Testis (tissue), 3 donors: ENCODE results near the gene PTCH1. TPM values are rescaled to one million over a fixed set of nuclear protein-coding genes. Genes with fewer than 3 reads are reported as not detected.

Experiments
- DNase-seq: peaks from one replicate; pipeline ENCODE4 v3.0.0-alpha.2; 2019
- H3K27ac ChIP-seq, 2 donors: fragments of 200-600 bp; sonication (generic); one replicate each; pipeline ENCODE4 v1.5.1; 2019
- H3K27me3 ChIP-seq: fragments of 200-600 bp; sonication (generic); one replicate; pipeline ENCODE4 v1.5.1; 2019
- H3K36me3 ChIP-seq: fragments of 200-600 bp; sonication (generic); one replicate; pipeline ENCODE4 v1.5.1; 2017; ENCODE audit warnings: low read depth; ENCODE audit errors: missing control alignments
- H3K4me1 ChIP-seq: fragments of 200-600 bp; sonication (generic); one replicate; pipeline ENCODE4 v1.5.1; 2019
- H3K4me3 ChIP-seq, 2 donors: fragments of 200-600 bp; sonication (generic); one replicate each; pipeline ENCODE4 v1.5.1; 2017 to 2019
- H3K9me3 ChIP-seq: fragments of 200-600 bp; sonication (generic); one replicate; pipeline ENCODE4 v1.5.1; 2017
- POLR2A ChIP-seq: fragments of 450-650 bp; IDR thresholded peaks from one replicate; pipeline ENCODE4 v1.6.1; 2017; ENCODE audit warnings: antibody characterized with exemption, mild to moderate bottlenecking, moderate library complexity
- WGBS, 2 donors: methylation state at CpG; one replicate each; pipeline ENCODE4 v1.1.5; 2018; 5-methylcytosine and 5-hydroxymethylcytosine counted together
- intact Hi-C: fragments of 100-400 bp; cut with DNase I; formaldehyde crosslinking; loops from one replicate; pipeline ENCODE4 v1.15.1; 2023; ENCODE audit warnings: low total_unique reads
- polyA plus RNA-seq: library from polyadenylated mRNA; stranded (reverse); fragments of 350-450 nt; fragmentation: Illumina TruSeq; extraction: RNeasy Lipid Tissue Mini Kit (QIAGEN cat#74804); gene quantifications from one replicate; pipeline ENCODE4 v1.2.3, GENCODE V29; 2014; ENCODE audit warnings: low read depth, low replicate concordance; ENCODE audit not compliant: insufficient read depth
- total RNA-seq, 2 donors: library from RNA; depleted of rRNA; stranded (reverse); fragments of >200 nt; gene quantifications; one replicate each; pipeline ENCODE4 v1.2.3, GENCODE V29; 2016
- TF ChIP-seq, protein P1 (sequence below), 3 experiments: fragments of 450-650 bp in 2 of 3; fragments of 200-600 bp in 1 of 3; sonication (generic) in 1 of 3; IDR thresholded peaks; one replicate each; pipeline ENCODE4 v1.5.1; 2016 to 2019; ENCODE audit warnings: antibody characterized with exemption in 3 of 3, mild to moderate bottlenecking in 2 of 3, moderate library complexity in 1 of 3

PTCH1 gene
- total and polyA plus RNA-seq, 3 donors from 2014 or later: 51.1 to 127 (median 93.5) TPM

DNA sequence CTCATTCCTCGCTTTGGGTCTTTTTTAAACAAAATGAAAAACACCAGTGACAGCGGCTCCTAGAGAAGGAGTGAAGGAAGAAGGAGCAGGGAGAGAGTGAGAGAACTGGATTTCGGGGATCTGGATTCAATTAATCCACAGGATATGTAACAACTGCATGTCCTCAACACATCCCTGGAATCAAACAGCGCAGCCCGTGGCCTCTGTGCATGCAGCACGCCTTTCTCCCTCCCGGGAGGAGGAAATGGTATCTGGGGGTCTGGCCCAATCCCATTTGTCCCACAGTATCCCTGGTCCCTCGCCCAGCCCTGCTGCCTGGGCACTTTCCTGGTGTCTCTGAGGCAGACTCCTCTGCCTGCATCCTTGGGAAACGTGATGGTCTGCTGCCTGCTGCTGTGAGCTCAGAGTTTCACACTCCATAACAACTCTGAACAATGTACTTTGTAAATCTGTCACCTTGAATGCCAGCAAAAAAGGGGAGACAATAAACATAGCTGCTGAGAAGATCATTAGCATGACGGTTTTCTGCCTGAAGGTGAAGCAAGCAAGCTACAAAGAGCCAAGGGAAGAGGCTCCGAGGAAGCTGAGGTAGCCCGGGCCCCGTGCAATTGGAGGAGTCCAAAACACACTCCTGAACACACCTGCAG is 56.1 kb downstream of the PTCH1 start:
- no peak overlapping the region for H3K27ac ChIP-seq
- WGBS, 2 donors: 59 to 72% methylated on average over 13 of the region's 13 CpGs

DNA sequence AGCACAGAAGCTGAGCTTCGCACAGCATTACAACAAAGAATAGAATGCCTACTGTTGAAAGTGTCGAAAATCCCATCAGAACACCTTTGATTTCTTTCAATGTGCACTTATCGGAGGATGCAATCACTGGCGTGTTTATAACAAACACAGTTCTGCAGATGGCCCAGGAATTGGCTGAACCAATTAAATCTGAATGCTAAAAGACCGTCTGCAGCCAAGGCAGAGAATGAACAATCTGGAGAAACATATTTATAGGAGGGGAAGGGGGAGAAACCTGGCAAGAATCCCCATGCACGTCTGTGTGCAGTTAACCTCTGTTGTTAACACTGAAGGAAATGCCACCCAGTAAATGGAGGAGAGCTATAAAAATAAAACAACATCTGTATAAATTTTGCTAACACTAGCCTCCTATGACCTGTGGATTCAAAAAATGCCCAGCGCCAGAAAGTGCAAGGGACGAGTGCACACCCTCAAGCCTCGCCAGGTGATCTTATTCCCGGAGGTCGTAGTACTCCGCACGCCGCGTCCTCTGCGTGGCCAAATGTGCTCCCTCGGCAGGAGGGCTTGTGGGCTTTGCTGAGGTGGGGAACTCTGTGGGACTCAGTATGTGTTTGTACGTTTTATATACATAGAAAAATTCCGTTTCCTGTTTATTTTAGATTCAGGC is 56.8 kb downstream of the PTCH1 start:
- Histone ChIP-seq H3K27me3 (no peaks in the 10 kb centered on the region), H3K27ac (no peak overlapping the region), H3K4me3 (no peak overlapping the region), H3K9me3 (no peaks in the 10 kb centered on the region), H3K4me1 (peaks cover 23% of the 10 kb centered on the region), H3K36me3 (no peaks in the 10 kb centered on the region)
- no peak for TF ChIP-seq POLR2A
- TF ChIP-seq, protein P1, sequence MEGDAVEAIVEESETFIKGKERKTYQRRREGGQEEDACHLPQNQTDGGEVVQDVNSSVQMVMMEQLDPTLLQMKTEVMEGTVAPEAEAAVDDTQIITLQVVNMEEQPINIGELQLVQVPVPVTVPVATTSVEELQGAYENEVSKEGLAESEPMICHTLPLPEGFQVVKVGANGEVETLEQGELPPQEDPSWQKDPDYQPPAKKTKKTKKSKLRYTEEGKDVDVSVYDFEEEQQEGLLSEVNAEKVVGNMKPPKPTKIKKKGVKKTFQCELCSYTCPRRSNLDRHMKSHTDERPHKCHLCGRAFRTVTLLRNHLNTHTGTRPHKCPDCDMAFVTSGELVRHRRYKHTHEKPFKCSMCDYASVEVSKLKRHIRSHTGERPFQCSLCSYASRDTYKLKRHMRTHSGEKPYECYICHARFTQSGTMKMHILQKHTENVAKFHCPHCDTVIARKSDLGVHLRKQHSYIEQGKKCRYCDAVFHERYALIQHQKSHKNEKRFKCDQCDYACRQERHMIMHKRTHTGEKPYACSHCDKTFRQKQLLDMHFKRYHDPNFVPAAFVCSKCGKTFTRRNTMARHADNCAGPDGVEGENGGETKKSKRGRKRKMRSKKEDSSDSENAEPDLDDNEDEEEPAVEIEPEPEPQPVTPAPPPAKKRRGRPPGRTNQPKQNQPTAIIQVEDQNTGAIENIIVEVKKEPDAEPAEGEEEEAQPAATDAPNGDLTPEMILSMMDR (IDR thresholded peaks at IDR 0.05): no peak
- 61 to 74% methylated on average over 19 of the region's 19 CpGs for WGBS, 2 donors
- intact Hi-C loops: no loop called here
- DNase-seq: no peak

More for the DNA sequence above, 56.1 kb downstream of the PTCH1 start:
- Histone ChIP-seq H3K4me1 (peaks cover 21% of the 10 kb centered on the region), H3K9me3 (no peaks in the 10 kb centered on the region), H3K36me3 (no peaks in the 10 kb centered on the region), H3K27me3 (no peaks in the 10 kb centered on the region), H3K4me3 (no peak overlapping the region)
- DNase-seq: no peak
- no peak for TF ChIP-seq POLR2A
- TF ChIP-seq, protein P1 (IDR thresholded peaks at IDR 0.05): no peak
- intact Hi-C loops: no loop called here

GRCh38 chr9:95459178-95459577 is 57.6 kb downstream of the PTCH1 start:
- 59 to 75% methylated on average over 13 of the region's 13 CpGs for WGBS, 2 donors
- no peaks in the 10 kb centered on the region for H3K27me3 ChIP-seq
- no peaks in the 10 kb centered on the region for H3K9me3 ChIP-seq
- no peak overlapping the region for H3K4me3 ChIP-seq
- H3K4me1 ChIP-seq: peaks cover 28% of the 10 kb centered on the region
- H3K36me3 ChIP-seq: no peaks in the 10 kb centered on the region
- intact Hi-C loops: no loop called here
- no peak for TF ChIP-seq POLR2A
- TF ChIP-seq, protein P1 (IDR thresholded peaks at IDR 0.05): no peak
- DNase-seq: no peak
- H3K27ac ChIP-seq: peak overlapping the region in 1 of 2 donors; percentile 8

GRCh38 chr9:95458666-95459065 is 58.1 kb downstream of the PTCH1 start:
- TF ChIP-seq, protein P1 (IDR thresholded peaks at IDR 0.05): no peak
- TF ChIP-seq POLR2A: no peak
- Histone ChIP-seq H3K27me3 (no peaks in the 10 kb centered on the region), H3K27ac (peak overlapping the region in 1 of 2 donors; percentile 8), H3K9me3 (no peaks in the 10 kb centered on the region), H3K4me1 (peaks cover 25% of the 10 kb centered on the region), H3K36me3 (no peaks in the 10 kb centered on the region), H3K4me3 (no peak overlapping the region)
- DNase-seq: no peak
- intact Hi-C loops: no loop called here
- WGBS, 2 donors: 50 to 60% methylated on average over 6 of the region's 6 CpGs
